Stomach (tissue), 4 donors: Measurements from ENCODE around the gene FAM240A.

Experiments
- EP300 ChIP-seq: sonication (generic); formaldehyde crosslinking; IDR thresholded peaks from one replicate; pipeline ENCODE4 v1.6.1; 2017; ENCODE audit warnings: antibody characterized with exemption
- POLR2A ChIP-seq, 4 donors: fragments of 450-650 bp; IDR thresholded peaks; one replicate each; pipeline ENCODE4 v1.6.1; 2016; ENCODE audit warnings: antibody characterized with exemption in 4 of 4, control low read depth in 2 of 4, mild to moderate bottlenecking in 1 of 4, moderate library complexity in 1 of 4
- TF ChIP-seq, protein P1 (sequence below), 7 experiments: fragments of 450-650 bp in 4 of 7; fragments of 200-600 bp in 3 of 7; sonication (generic) in 3 of 7; IDR thresholded peaks; one replicate each; pipeline ENCODE4 v1.5.1; 2016 to 2019; ENCODE audit warnings: antibody characterized with exemption in 7 of 7, control low read depth in 2 of 7, mild to moderate bottlenecking in 1 of 7

DNA sequence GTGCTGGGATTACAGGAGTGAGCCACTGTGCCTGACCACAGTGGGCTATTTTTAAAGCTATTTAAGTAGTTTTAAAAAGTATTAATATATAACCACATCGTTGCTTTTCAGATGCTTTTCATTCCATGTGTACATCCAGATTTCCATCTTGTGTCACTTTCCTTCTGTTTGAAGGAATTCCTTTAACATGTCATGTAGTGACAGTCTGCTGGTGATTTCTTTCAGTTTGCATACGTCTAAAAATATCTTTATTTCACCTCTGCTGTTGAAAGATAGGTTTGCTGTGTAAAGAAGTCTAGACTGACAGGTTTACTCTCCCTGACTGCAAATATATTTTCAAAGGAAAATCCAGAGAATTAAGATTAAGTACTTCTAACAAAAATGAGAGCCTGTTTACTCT is 12.2 kb downstream of the FAM240A start:
- TF ChIP-seq, protein P1, sequence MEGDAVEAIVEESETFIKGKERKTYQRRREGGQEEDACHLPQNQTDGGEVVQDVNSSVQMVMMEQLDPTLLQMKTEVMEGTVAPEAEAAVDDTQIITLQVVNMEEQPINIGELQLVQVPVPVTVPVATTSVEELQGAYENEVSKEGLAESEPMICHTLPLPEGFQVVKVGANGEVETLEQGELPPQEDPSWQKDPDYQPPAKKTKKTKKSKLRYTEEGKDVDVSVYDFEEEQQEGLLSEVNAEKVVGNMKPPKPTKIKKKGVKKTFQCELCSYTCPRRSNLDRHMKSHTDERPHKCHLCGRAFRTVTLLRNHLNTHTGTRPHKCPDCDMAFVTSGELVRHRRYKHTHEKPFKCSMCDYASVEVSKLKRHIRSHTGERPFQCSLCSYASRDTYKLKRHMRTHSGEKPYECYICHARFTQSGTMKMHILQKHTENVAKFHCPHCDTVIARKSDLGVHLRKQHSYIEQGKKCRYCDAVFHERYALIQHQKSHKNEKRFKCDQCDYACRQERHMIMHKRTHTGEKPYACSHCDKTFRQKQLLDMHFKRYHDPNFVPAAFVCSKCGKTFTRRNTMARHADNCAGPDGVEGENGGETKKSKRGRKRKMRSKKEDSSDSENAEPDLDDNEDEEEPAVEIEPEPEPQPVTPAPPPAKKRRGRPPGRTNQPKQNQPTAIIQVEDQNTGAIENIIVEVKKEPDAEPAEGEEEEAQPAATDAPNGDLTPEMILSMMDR (IDR thresholded peaks at IDR 0.05), result no peak
- TF ChIP-seq POLR2A (IDR thresholded peaks at IDR 0.05), result no peak
- no peak for TF ChIP-seq EP300
